A549 (cell line): ENCODE data around the gene HAPLN2. TPM values are rescaled to one million over a fixed set of nuclear protein-coding genes. Genes with fewer than 3 reads are reported as not detected.
A peak's percentile ranks its signal among the peaks of the same experiment; 100 is the strongest.

Experiments used
- ATAC-seq, 2 experiments: fragments of 200-7000 bp in 1 of 2; fragments of >200 bp in 1 of 2; cut with Nextera tagmentation in 1 of 2; cut with Tn5 transposase in 1 of 2; 3 replicates each; pipeline versions ENCODE4 v1.8.0 to v1.9.1; 2018 to 2020; ENCODE audit warnings: mild to moderate bottlenecking in 1 of 2, moderate library complexity in 1 of 2
- CTCF ChIA-PET: fragments of 300-600 bp; sonication (Branson Sonifier 250); formaldehyde crosslinking; extraction: SDS; loops from one replicate; lab custom pipeline; 2021; ENCODE audit warnings: antibody characterized with exemption, inconsistent platforms; lab: Yijun Ruan, JAX
- POLR2A ChIA-PET: fragments of 350-600 bp; formaldehyde crosslinking; extraction: SDS; loops from one replicate; lab custom pipeline; 2021; ENCODE audit warnings: antibody characterized with exemption, inconsistent platforms; lab: Yijun Ruan, JAX
- DNase-seq, 2 experiments: peaks; one replicate each; pipeline versions ENCODE4 v3.0.0 to v3.0.0-alpha.2; 2011 to 2016; ENCODE audit warnings: low read depth in 1 of 2, low spot score in 1 of 2
- FAIRE-seq: peaks from 2 replicates; lab custom pipeline; 2011; peaks lifted over from hg19 to GRCh38; lab: Jason Lieb, UNC
- H3K27ac ChIP-seq, 2 experiments: fragments of >200 bp; sonication (Bioruptor Twin); formaldehyde crosslinking; 3 replicates each; pipeline ENCODE4 v1.5.1; 2016 to 2017
- H3K4me1 ChIP-seq: fragments of >200 bp; sonication (Bioruptor Twin); formaldehyde crosslinking; 3 replicates; pipeline ENCODE4 v1.6.1; 2016
- H3K4me2 ChIP-seq: fragments of >200 bp; sonication (Bioruptor Twin); formaldehyde crosslinking; 3 replicates; pipeline ENCODE4 v1.6.1; 2016
- H3K4me3 ChIP-seq: fragments of >200 bp; sonication (Bioruptor Twin); formaldehyde crosslinking; 3 replicates; pipeline ENCODE4 v1.5.1; 2016
- H3K9me3 ChIP-seq: fragments of >200 bp; sonication (Bioruptor Twin); formaldehyde crosslinking; 3 replicates; pipeline ENCODE4 v1.6.1; 2016
- ATOH8 ChIP-seq: fragments of 250-450 bp; sonication (Bioruptor Pico); IDR thresholded peaks from 2 replicates; pipeline ENCODE4 v1.5.0; 2020; ENCODE audit warnings: low read depth, mild to moderate bottlenecking, moderate library complexity
- CBX2 ChIP-seq: fragments of 200-600 bp; sonication (generic); IDR thresholded peaks from 2 replicates; pipeline ENCODE4 v1.6.1; 2016; ENCODE audit warnings: low read depth, mild to moderate bottlenecking, borderline replicate concordance
- CTCF ChIP-seq: fragments of >200 bp; sonication (Bioruptor Twin); formaldehyde crosslinking; IDR thresholded peaks from 3 replicates; pipeline ENCODE4 v1.5.1; 2016
- EHF ChIP-seq: fragments of 250-450 bp; sonication (Bioruptor Pico); IDR thresholded peaks from 2 replicates; pipeline ENCODE4 v1.5.0; 2020; ENCODE audit warnings: mild to moderate bottlenecking
- ELK1 ChIP-seq: fragments of 150-350 bp; IDR thresholded peaks from 2 replicates; pipeline ENCODE4 v1.6.1; 2014; ENCODE audit warnings: low read depth, mild to moderate bottlenecking, low read length
- EP300 ChIP-seq, 2 experiments: fragments of >200 bp; sonication (Bioruptor Twin); formaldehyde crosslinking; IDR thresholded peaks; 2 replicates in 1 of 2; 3 replicates in 1 of 2; pipeline ENCODE4 v1.6.1; 2016 to 2017
- ESRRA ChIP-seq: fragments of 150-350 bp; IDR thresholded peaks from 2 replicates; pipeline ENCODE4 v1.6.1; 2014; ENCODE audit warnings: mild to moderate bottlenecking, low read length, borderline replicate concordance
- FOSB ChIP-seq: fragments of 250-450 bp; sonication (Bioruptor Pico); IDR thresholded peaks from 2 replicates; pipeline ENCODE4 v1.5.0; 2020; ENCODE audit warnings: mild to moderate bottlenecking, moderate library complexity
- FOXS1 ChIP-seq: fragments of 250-450 bp; sonication (Bioruptor Pico); IDR thresholded peaks from 2 replicates; pipeline ENCODE4 v1.5.0; 2020; ENCODE audit warnings: mild to moderate bottlenecking, moderate library complexity
- HEYL ChIP-seq: fragments of 250-450 bp; sonication (Bioruptor Pico); IDR thresholded peaks from 2 replicates; pipeline ENCODE4 v1.8.0; 2021; ENCODE audit warnings: mild to moderate bottlenecking, moderate library complexity
- HMGXB4 ChIP-seq: fragments of 250-450 bp; sonication (Bioruptor Pico); IDR thresholded peaks from 2 replicates; pipeline ENCODE4 v1.5.0; 2021; ENCODE audit warnings: mild to moderate bottlenecking, moderate library complexity, borderline replicate concordance
- HOXA7 ChIP-seq: fragments of 250-450 bp; sonication (Bioruptor Pico); IDR thresholded peaks from 2 replicates; pipeline ENCODE4 v1.5.0; 2020; ENCODE audit warnings: mild to moderate bottlenecking, moderate library complexity
- HOXB13 ChIP-seq: fragments of 250-450 bp; sonication (Bioruptor Pico); IDR thresholded peaks from 2 replicates; pipeline ENCODE4 v1.5.0; 2020; ENCODE audit warnings: low read depth, mild to moderate bottlenecking, moderate library complexity
- JUN ChIP-seq, 2 experiments: fragments of >200 bp; sonication (Bioruptor Twin); formaldehyde crosslinking; IDR thresholded peaks; 2 replicates in 1 of 2; 3 replicates in 1 of 2; pipeline ENCODE4 v1.6.1; 2016 to 2017
- JUNB ChIP-seq: fragments of >200 bp; sonication (Bioruptor Twin); formaldehyde crosslinking; IDR thresholded peaks from 2 replicates; pipeline ENCODE4 v1.6.1; 2016
- KDM5A ChIP-seq: fragments of 200-600 bp; sonication (generic); IDR thresholded peaks from 2 replicates; pipeline ENCODE4 v1.6.1; 2016; ENCODE audit warnings: antibody characterized with exemption, mild to moderate bottlenecking
- MAFK ChIP-seq: fragments of 450-650 bp; IDR thresholded peaks from 2 replicates; pipeline ENCODE4 v1.6.1; 2014; ENCODE audit not compliant: partially characterized antibody
- MAX ChIP-seq: IDR thresholded peaks from 2 replicates; pipeline ENCODE4 v1.6.1; 2012
- NPAS2 ChIP-seq: fragments of 250-450 bp; sonication (Bioruptor Pico); IDR thresholded peaks from 2 replicates; pipeline ENCODE4 v1.8.0; 2022; ENCODE audit warnings: mild to moderate bottlenecking, moderate library complexity, borderline replicate concordance
- NR3C1 ChIP-seq: fragments of >200 bp; sonication (Bioruptor Twin); formaldehyde crosslinking; IDR thresholded peaks from 3 replicates; pipeline ENCODE4 v1.6.1; 2017
- RARB ChIP-seq: fragments of 250-450 bp; sonication (Bioruptor Pico); IDR thresholded peaks from 2 replicates; pipeline ENCODE4 v1.8.0; 2021; ENCODE audit warnings: mild to moderate bottlenecking, moderate library complexity
- RFX5 ChIP-seq: fragments of 450-650 bp; IDR thresholded peaks from 2 replicates; pipeline ENCODE4 v1.7.1; 2014; ENCODE audit warnings: antibody characterized with exemption, mild to moderate bottlenecking, moderate library complexity
- SMC3 ChIP-seq: fragments of >200 bp; sonication (Bioruptor Twin); formaldehyde crosslinking; IDR thresholded peaks from 3 replicates; pipeline ENCODE4 v1.6.1; 2018; ENCODE audit warnings: inconsistent platforms
- TFCP2L1 ChIP-seq: fragments of 250-450 bp; sonication (Bioruptor Pico); IDR thresholded peaks from 2 replicates; pipeline ENCODE4 v1.5.0; 2021; ENCODE audit warnings: mild to moderate bottlenecking
- ZC3H11A ChIP-seq: fragments of 450-650 bp; IDR thresholded peaks from 2 replicates; pipeline ENCODE4 v1.6.1; 2014; ENCODE audit warnings: antibody characterized with exemption, mild to moderate bottlenecking
- ZNF302 ChIP-seq: fragments of 250-450 bp; sonication (Bioruptor Pico); IDR thresholded peaks from 2 replicates; pipeline ENCODE4 v1.9.0; 2021; ENCODE audit warnings: inconsistent platforms, mild to moderate bottlenecking, moderate library complexity
- WGBS: methylation state at CpG from one replicate; pipeline ENCODE4 v1.1.6; 2017; ENCODE audit errors: missing lambda C conversion rate; 5-methylcytosine and 5-hydroxymethylcytosine counted together
- polyA plus RNA-seq, 4 experiments: library from polyadenylated mRNA; depleted of rRNA in 3 of 4; stranded (reverse); fragments of >200 nt; fragmentation: RNase III in 1 of 4; extraction: RNeasy Plus Mini Kit Qiagen cat#74134 plus additional on column Dnase treatment in 1 of 4; gene quantifications; 2 replicates in 3 of 4; 3 replicates in 1 of 4; pipeline ENCODE4 v1.2.3, GENCODE V29; 2011 to 2017
- TF ChIP-seq, protein P1 (sequence below): fragments of >200 bp; sonication (Bioruptor Twin); formaldehyde crosslinking; IDR thresholded peaks from 3 replicates; pipeline ENCODE4 v1.6.1; 2016

Gene HAPLN2
- polyA plus RNA-seq, 2 of the 4 experiments (the other 2 are of a cell fraction) = 0.10 to 0.23 TPM

DNA sequence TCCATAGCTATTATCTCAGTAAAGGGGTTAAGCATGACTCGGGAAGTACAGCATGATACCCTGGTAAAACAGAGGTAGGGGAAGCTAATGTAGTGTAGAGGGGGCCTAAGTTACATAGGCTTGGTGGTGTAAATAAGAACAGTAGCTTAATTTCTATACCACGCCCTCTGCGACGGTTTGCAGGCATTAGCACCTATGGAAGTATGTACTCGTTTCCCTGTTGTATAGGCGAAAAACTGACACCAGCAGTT is 28.1 kb upstream of the HAPLN2 start:
- ChIA-PET POLR2A (interaction anchor here (0.6 to 2.5 kb wide), 10 partner anchors 10 to 134 kb away, joined by 3 to 18 read pairs (median 6); partner anchors contain the start of genes GPATCH4 and MEF2D), CTCF (interaction anchor here (0.6 to 12.5 kb wide), 13 partner anchors 9 to 206 kb away, joined by 3 to 135 read pairs (median 6); partner anchors contain the start of genes MEF2D, NES and TTC24)
- Histone ChIP-seq H3K4me1 (peaks cover 10% of the 10 kb centered on the region; the same call in 2 of the 3 replicates), H3K27ac (peak overlapping the region; percentile 94 to 98), H3K4me3 (peak overlapping the region; percentile 72), H3K9me3 (no peaks in the 10 kb centered on the region), H3K4me2 (peak overlapping the region; percentile 87)
- DNase-seq = no peak
- ATAC-seq = peak in 1 of 2 experiments; percentile 34; a peak in 4 of 6 replicates
- no peak for FAIRE-seq
- TF ChIP-seq CTCF (no peak), ATOH8 (no peak), RFX5 (no peak), RARB (CRISPR knock-in tag) (no peak), FOSB (CRISPR knock-in tag) (no peak), KDM5A (no peak), EP300 (IDR thresholded peaks at IDR 0.05) (no peak), HOXB13 (CRISPR knock-in tag) (no peak), EHF (CRISPR knock-in tag) (no peak), HOXA7 (CRISPR knock-in tag) (no peak), JUN (IDR thresholded peaks at IDR 0.05) (no peak), ZNF302 (no peak), FOXS1 (CRISPR knock-in tag) (no peak), TFCP2L1 (no peak)
- 32% methylated on average over 6 of the region's 6 CpGs for WGBS

GRCh38 chr1:156591432-156592157 is 27.6 kb upstream of the HAPLN2 start, which contains the start of gene NAXE:
TSS of gene NAXE (plus strand) at chr1:156591776. CDS start at chr1:156591805, 29 bp downstream.
- no peak for FAIRE-seq
- peak; percentile 76 to 89 for ATAC-seq
- TF ChIP-seq EP300 (IDR thresholded peaks at IDR 0.05) (no peak), MAX (peak; percentile 68), TFCP2L1 (peak; percentile 77; the same call in 1 of the 2 replicates), JUN (IDR thresholded peaks at IDR 0.05) (peak; percentile 77 to 83; a peak in 3 of 5 replicates), JUNB (no peak), ELK1 (no peak), HMGXB4 (CRISPR knock-in tag) (no peak), ESRRA (no peak), MAFK (peak; percentile 47), CBX2 (no peak), HEYL (CRISPR knock-in tag) (no peak), ZC3H11A (no peak), SMC3 (no peak), RFX5 (0 out of 2 replicates have a peak, but pooled peaks have one; percentile 5), CTCF (no peak), NR3C1 (no peak), NPAS2 (CRISPR knock-in tag) (no peak)
- TF ChIP-seq, protein P1, sequence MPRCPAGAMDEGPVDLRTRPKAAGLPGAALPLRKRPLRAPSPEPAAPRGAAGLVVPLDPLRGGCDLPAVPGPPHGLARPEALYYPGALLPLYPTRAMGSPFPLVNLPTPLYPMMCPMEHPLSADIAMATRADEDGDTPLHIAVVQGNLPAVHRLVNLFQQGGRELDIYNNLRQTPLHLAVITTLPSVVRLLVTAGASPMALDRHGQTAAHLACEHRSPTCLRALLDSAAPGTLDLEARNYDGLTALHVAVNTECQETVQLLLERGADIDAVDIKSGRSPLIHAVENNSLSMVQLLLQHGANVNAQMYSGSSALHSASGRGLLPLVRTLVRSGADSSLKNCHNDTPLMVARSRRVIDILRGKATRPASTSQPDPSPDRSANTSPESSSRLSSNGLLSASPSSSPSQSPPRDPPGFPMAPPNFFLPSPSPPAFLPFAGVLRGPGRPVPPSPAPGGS = peak; percentile 84; the same call in 2 of the 3 replicates

More at GRCh38 chr1:156591432-156592157, 27.6 kb upstream of the HAPLN2 start, which contains the start of gene NAXE:
- Histone ChIP-seq H3K27ac (peak within 1 kb of the TSS; percentile 94 to 98), H3K9me3 (no peaks in the 10 kb centered on the region), H3K4me1 (peaks cover 10% of the 10 kb centered on the region; the same call in 2 of the 3 replicates), H3K4me3 (peak within 1 kb of the TSS; percentile 72), H3K4me2 (peak within 1 kb of the TSS; percentile 87)
- WGBS = 3% methylated on average over 9 of the region's 60 CpGs
- peak; percentile 57 to 79 for DNase-seq
- ChIA-PET POLR2A (interaction anchor here (0.6 to 2.5 kb wide), 12 partner anchors 9 to 134 kb away, joined by 3 to 18 read pairs (median 5); partner anchors contain the start of genes GPATCH4 and MEF2D), CTCF (interaction anchor here (0.6 to 12.5 kb wide), 16 partner anchors 9 to 206 kb away, joined by 3 to 135 read pairs (median 5); partner anchors contain the start of genes MEF2D, NES and TTC24)
